Thyroid gland (tissue), 4 donors: ENCODE results near the gene KCTD6.

ENCODE experiments used
- POLR2A ChIP-seq, 2 donors: fragments of 450-650 bp; IDR thresholded peaks; one replicate each; pipeline ENCODE4 v1.6.1; 2017; ENCODE audit warnings: antibody characterized with exemption in 2 of 2, mild to moderate bottlenecking in 2 of 2, moderate library complexity in 1 of 2
- TF ChIP-seq, protein P1 (sequence below), 6 experiments: fragments of 200-600 bp in 3 of 6; fragments of 450-650 bp in 3 of 6; sonication (generic) in 3 of 6; IDR thresholded peaks; one replicate each; pipeline ENCODE4 v1.5.1; 2016 to 2019; ENCODE audit warnings: antibody characterized with exemption in 6 of 6, mild to moderate bottlenecking in 2 of 6, inconsistent platforms in 1 of 6, moderate library complexity in 1 of 6

DNA sequence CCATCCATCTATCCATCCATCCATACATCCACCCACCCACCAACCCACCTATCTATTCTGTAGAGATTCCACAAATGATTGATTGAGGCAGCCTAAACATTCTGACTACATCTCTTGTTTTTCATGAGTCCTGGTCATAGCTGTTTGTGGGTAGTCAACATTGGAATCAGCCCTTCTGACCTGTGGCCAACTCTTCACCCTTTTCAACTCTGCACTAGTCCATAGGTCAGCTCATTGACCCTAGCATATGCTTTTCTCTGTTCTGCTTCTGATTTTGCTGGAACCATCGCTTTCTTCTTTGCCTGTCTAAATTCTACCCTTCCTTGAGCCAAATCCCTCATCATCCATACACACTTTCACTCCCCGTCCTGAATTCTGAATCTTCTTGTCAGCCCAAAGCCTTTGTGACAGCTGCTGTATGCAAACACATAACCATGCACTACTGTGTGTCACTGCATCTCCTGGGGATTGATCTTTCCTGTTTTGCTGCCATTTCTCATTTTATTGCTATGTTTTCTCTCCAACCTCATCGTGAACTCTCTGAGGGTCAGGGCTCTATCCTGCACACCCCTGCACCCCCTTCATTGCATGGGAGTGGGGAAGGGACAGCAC is 16.8 kb upstream of the KCTD6 start:
- TF ChIP-seq, protein P1, sequence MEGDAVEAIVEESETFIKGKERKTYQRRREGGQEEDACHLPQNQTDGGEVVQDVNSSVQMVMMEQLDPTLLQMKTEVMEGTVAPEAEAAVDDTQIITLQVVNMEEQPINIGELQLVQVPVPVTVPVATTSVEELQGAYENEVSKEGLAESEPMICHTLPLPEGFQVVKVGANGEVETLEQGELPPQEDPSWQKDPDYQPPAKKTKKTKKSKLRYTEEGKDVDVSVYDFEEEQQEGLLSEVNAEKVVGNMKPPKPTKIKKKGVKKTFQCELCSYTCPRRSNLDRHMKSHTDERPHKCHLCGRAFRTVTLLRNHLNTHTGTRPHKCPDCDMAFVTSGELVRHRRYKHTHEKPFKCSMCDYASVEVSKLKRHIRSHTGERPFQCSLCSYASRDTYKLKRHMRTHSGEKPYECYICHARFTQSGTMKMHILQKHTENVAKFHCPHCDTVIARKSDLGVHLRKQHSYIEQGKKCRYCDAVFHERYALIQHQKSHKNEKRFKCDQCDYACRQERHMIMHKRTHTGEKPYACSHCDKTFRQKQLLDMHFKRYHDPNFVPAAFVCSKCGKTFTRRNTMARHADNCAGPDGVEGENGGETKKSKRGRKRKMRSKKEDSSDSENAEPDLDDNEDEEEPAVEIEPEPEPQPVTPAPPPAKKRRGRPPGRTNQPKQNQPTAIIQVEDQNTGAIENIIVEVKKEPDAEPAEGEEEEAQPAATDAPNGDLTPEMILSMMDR (IDR thresholded peaks at IDR 0.05) = no peak
- TF ChIP-seq POLR2A (IDR thresholded peaks at IDR 0.05) = no peak
